Loucy (cell line): ENCODE measurements around the gene ZIC1.

ENCODE experiments used
- H2AFZ ChIP-seq: fragments of 200-600 bp; sonication (generic); 2 replicates; pipeline ENCODE4 v1.6.0; 2016; ENCODE audit warnings: antibody characterized with exemption, mild to moderate bottlenecking, low read length, moderate library complexity
- H3F3A ChIP-seq: fragments of 200-600 bp; 2 replicates; pipeline ENCODE4 v1.6.0; 2016; ENCODE audit warnings: antibody characterized with exemption, low read depth, mild to moderate bottlenecking
- H3K27me3 ChIP-seq: fragments of 200-600 bp; sonication (generic); 2 replicates; pipeline ENCODE4 v1.6.1; 2014; ENCODE audit warnings: low read length, mild to moderate bottlenecking; ENCODE audit not compliant: insufficient read depth, poor library complexity, severe bottlenecking
- H3K36me3 ChIP-seq: fragments of 200-600 bp; sonication (generic); 2 replicates; pipeline ENCODE4 v1.6.1; 2016; ENCODE audit warnings: low read length; ENCODE audit not compliant: insufficient read depth
- H3K4me1 ChIP-seq: fragments of 200-600 bp; sonication (generic); 2 replicates; pipeline ENCODE4 v1.5.1; 2014; ENCODE audit warnings: low read length, mild to moderate bottlenecking; ENCODE audit not compliant: insufficient read depth, poor library complexity, severe bottlenecking
- H3K4me2 ChIP-seq: fragments of 200-600 bp; sonication (generic); 2 replicates; pipeline ENCODE4 v1.6.0; 2014; ENCODE audit warnings: antibody characterized with exemption, low read length, low read depth, mild to moderate bottlenecking; ENCODE audit not compliant: poor library complexity, severe bottlenecking
- H3K4me3 ChIP-seq: fragments of 200-600 bp; sonication (generic); 2 replicates; pipeline ENCODE4 v1.5.1; 2014; ENCODE audit warnings: low read length, mild to moderate bottlenecking, mixed read lengths; ENCODE audit not compliant: poor library complexity, severe bottlenecking
- H3K79me2 ChIP-seq: fragments of 200-600 bp; sonication (generic); 2 replicates; pipeline ENCODE4 v1.6.1; 2014; ENCODE audit warnings: low read length; ENCODE audit not compliant: insufficient read depth
- H3K9ac ChIP-seq: fragments of 200-600 bp; sonication (generic); 2 replicates; pipeline ENCODE4 v1.6.0; 2014; ENCODE audit warnings: mild to moderate bottlenecking, low read depth, low read length, moderate library complexity; ENCODE audit not compliant: poor library complexity, severe bottlenecking
- H3K9me2 ChIP-seq: fragments of 200-600 bp; sonication (generic); replicated peaks from 2 replicates; pipeline ENCODE4 v1.6.1; 2016; ENCODE audit warnings: low read depth, low read length, mixed read lengths
- H3K9me3 ChIP-seq: fragments of 200-600 bp; sonication (generic); 2 replicates; pipeline ENCODE4 v1.6.1; 2014; ENCODE audit warnings: mild to moderate bottlenecking, antibody characterized with exemption, low read length, low read depth; ENCODE audit not compliant: insufficient read depth
- H4K20me1 ChIP-seq: fragments of 200-600 bp; sonication (generic); 2 replicates; pipeline ENCODE4 v1.6.0; 2014; ENCODE audit warnings: antibody characterized with exemption, low read length, mild to moderate bottlenecking; ENCODE audit not compliant: insufficient read depth, poor library complexity, severe bottlenecking
- CTCF ChIP-seq: fragments of 200-600 bp; sonication (generic); conservative IDR thresholded peaks from 2 replicates; pipeline ENCODE4 v1.5.1; 2014; ENCODE audit warnings: mild to moderate bottlenecking, antibody characterized with exemption, low read length
- EZH2phosphoT487 ChIP-seq: fragments of 200-600 bp; IDR thresholded peaks from 2 replicates; pipeline ENCODE4 v1.6.1; 2018; ENCODE audit warnings: antibody characterized with exemption, mild to moderate bottlenecking, moderate library complexity, borderline replicate concordance

Gene ZIC1

GRCh38 chr3:147404800-147405230, 4.3 kb upstream of the ZIC1 start:
- Histone ChIP-seq H2AFZ (no peak overlapping the region), H3K36me3 (no peaks in the 10 kb centered on the region), H3K4me3 (no peak overlapping the region), H3K27me3 (peaks cover 6% of the 10 kb centered on the region), H3F3A (no peaks in the 10 kb centered on the region), H3K4me2 (no peak overlapping the region), H3K4me1 (peaks cover 7% of the 10 kb centered on the region), H3K9me2 (no peaks in the 10 kb centered on the region), H4K20me1 (no peaks in the 10 kb centered on the region), H3K9me3 (no peaks in the 10 kb centered on the region), H3K79me2 (no peaks in the 10 kb centered on the region), H3K9ac (no peak overlapping the region)
- TF ChIP-seq CTCF (no peak), EZH2phosphoT487 (no peak)

GRCh38 chr3:147405231-147406027, 3.7 kb upstream of the ZIC1 start:
- TF ChIP-seq CTCF (no peak), EZH2phosphoT487 (no peak)
- H3K4me3 ChIP-seq: no peak overlapping the region
- no peak overlapping the region for H2AFZ ChIP-seq
- no peak overlapping the region for H3K9ac ChIP-seq
- H3K36me3 ChIP-seq: no peaks in the 10 kb centered on the region
- H3F3A ChIP-seq: no peaks in the 10 kb centered on the region
- H3K4me1 ChIP-seq: peaks cover 7% of the 10 kb centered on the region
- H3K27me3 ChIP-seq: peaks cover 6% of the 10 kb centered on the region
- H3K9me2 ChIP-seq: no peaks in the 10 kb centered on the region
- H3K9me3 ChIP-seq: no peaks in the 10 kb centered on the region
- no peaks in the 10 kb centered on the region for H3K79me2 ChIP-seq
- H4K20me1 ChIP-seq: no peaks in the 10 kb centered on the region
- no peak overlapping the region for H3K4me2 ChIP-seq

GRCh38 chr3:147406028-147406931, 2.9 kb upstream of the ZIC1 start, which contains the start of gene ZIC4:
Gene ZIC4, minus strand, starts transcription at chr3:147406543. Its CDS starts 3,746 bp downstream, at chr3:147402797.
- no peaks in the 10 kb centered on the region for H3K9me2 ChIP-seq
- no peaks in the 10 kb centered on the region for H3K36me3 ChIP-seq
- H3K4me3 ChIP-seq: peak within 1 kb of the TSS; percentile 61
- TF ChIP-seq CTCF (no peak), EZH2phosphoT487 (no peak)
- 0 out of 2 replicates have a peak within 1 kb of the TSS, but pooled peaks have one; percentile 41 for H2AFZ ChIP-seq
- H3K9me3 ChIP-seq: no peaks in the 10 kb centered on the region
- no peak within 1 kb of the TSS for H3K9ac ChIP-seq
- peaks cover 7% of the 10 kb centered on the region for H3K4me1 ChIP-seq
- H3K27me3 ChIP-seq: peaks cover 6% of the 10 kb centered on the region
- no peaks in the 10 kb centered on the region for H4K20me1 ChIP-seq
- H3K79me2 ChIP-seq: no peaks in the 10 kb centered on the region
- H3K4me2 ChIP-seq: peak within 1 kb of the TSS; percentile 72
- no peaks in the 10 kb centered on the region for H3F3A ChIP-seq
